ENCODE measurements around the gene IL12A.

IL12A gene

DNA sequence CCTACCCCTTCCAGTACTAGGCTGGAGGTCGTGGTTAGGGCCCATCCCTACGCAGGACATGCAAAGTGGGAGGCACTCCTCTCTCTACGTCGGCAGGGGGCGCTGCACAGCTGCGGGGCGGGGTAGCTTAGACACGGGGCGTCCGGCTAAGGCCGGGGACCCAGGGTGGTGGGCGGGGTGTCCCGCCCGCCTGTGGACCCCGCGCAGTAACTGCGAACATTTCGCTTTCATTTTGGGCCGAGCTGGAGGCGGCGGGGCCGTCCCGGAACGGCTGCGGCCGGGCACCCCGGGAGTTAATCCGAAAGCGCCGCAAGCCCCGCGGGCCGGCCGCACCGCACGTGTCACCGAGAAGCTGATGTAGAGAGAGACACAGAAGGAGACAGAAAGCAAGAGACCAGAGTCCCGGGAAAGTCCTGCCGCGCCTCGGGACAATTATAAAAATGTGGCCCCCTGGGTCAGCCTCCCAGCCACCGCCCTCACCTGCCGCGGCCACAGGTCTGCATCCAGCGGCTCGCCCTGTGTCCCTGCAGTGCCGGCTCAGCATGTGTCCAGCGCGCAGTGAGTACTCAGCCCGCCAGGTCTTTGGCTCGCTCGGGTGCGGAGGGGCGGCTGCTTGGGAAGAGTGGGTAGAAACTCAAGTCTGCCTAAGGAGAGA lies at the start of gene IL12A:
TSS of gene IL12A (plus strand) at position 219 of the 655 bp plus-strand sequence.
- peak; percentile 75 for DNase-seq (ENCODE audit: low spot score)

DNA sequence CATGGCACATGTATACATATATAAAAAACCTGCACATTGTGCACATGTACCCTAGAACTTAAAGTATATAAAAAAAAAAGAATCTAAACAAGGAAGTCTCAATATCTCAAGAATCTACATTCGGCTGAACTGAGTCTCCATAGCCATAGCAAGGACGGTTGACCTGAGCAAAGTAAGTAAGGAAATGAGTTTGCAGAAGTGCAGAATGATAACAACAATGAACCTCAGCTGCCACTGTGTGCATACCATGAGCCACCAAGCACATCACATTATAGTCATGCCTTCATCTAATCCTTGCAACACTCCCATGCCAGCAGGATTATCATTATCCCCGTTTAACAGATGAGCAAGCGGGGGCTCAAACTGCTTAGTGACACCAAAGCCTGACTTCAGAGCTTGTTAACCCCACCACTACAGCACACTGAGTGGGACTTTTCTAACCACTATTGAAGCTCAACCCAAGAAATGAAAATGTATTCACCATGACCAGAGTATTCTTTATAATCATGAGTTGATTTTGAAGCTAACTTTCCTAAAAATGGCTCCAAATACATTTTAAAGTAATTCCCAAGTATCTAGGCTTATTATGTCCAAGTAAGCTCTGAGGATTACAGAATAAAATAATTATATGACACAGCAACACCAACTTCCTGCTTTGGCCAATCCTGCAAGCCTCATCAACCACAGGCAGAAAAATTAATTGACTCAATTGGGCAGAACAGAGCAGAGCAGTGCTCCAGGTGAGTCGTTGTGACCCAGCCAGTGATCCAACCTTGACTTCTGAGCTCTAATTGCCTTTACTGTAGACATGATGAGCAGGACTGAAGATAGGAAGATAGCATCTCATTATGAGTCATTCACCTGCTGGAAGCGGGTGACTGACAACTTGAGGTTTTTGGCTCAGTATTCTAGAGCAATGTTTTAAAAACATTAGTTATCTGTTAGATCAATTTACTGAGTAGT lies 47.3 kb upstream of the IL12A start:
- DNase-seq (ENCODE audit: low spot score): no peak

DNA sequence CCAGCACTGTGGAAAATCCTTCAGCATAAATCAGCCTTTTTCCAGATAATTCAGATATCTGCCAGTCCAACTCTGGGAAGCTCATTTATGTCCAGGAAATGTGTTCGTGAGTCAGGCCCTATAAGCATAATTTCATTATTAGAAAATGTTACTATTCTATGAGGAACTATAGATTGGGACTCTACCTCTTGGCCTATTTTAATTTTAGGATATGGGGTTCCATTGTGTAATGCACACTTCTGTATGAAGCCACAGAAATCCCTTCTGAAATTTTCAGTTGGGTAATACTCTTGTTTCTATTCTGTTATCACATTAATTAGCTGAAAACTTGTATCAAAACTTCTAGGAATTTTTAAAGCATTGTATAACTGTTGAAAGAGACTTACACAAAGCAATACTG lies 43.9 kb upstream of the IL12A start:
- DNase-seq (ENCODE audit: low spot score): no peak

DNA sequence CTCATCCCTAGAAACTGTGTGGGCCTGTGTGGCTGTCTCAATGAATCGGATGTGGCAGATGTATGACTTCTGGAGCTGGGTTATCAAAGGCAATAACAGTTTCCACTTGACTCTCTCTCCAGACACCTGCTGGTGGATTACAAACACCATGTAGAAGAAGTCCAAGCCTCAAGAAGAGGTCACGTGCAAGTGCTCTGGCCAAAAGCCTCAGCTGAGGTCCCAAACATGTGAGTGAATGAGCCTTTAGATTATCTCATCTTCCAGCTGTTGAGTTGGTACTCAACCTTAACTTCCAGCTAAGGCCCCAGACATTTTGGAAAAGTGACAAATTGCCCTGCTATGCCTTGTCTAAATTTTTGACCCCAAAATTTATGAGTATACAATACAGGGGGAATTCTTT lies 42.7 kb upstream of the IL12A start:
- no peak for DNase-seq (ENCODE audit: low spot score)

DNA sequence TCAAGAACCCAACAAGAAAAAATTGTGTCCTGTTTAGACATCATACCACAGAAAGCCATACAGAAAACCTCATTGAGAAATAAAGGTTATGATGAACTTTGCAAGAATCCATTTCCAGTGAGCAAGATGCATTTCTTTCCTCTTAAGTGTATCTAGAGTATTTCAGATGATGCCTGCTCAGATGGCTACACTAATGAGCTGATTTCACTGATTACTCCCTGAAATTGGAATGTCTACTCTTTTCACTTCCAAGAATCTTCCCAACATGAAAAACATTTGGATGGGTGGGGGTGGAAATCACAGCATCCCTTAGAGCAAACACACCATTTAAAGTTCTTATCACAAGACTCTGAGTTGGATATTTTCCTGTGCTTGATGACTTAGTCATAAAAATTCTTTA lies 41.4 kb upstream of the IL12A start:
- no peak for DNase-seq (ENCODE audit: low spot score)

DNA sequence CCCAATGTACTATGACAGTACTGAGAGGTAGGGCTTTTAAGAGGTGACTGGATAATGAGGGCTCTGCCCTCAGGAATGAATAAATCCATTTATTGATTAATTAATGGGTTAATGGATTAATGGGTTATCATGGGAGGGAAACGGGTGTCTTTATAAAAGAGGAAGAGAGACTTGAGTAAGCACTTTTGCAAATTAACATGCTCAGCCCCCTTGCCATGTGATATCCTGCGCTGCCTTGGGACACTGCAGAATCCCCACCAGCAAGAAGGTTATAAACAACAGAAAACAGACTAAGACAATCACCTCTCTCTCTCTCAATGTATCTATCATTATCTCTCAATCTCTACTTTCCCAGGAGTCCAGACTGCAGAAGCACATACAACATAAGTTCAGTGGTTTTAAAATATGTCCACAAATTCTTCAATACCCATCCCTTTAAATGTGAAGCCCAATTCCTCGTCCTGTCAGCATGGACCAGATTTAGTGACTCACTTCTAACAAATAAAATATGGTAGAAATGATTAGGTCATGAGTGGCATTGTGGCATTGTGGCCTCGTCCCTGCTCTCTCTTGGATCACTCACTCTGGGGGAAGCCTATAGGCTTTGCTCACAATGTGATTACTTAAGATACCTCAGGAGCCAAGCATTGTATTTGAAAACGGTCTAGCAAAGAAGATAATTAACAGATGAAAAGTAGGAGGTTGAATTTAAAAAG lies 40.0 kb upstream of the IL12A start:
- DNase-seq (ENCODE audit: low spot score): no peak

DNA sequence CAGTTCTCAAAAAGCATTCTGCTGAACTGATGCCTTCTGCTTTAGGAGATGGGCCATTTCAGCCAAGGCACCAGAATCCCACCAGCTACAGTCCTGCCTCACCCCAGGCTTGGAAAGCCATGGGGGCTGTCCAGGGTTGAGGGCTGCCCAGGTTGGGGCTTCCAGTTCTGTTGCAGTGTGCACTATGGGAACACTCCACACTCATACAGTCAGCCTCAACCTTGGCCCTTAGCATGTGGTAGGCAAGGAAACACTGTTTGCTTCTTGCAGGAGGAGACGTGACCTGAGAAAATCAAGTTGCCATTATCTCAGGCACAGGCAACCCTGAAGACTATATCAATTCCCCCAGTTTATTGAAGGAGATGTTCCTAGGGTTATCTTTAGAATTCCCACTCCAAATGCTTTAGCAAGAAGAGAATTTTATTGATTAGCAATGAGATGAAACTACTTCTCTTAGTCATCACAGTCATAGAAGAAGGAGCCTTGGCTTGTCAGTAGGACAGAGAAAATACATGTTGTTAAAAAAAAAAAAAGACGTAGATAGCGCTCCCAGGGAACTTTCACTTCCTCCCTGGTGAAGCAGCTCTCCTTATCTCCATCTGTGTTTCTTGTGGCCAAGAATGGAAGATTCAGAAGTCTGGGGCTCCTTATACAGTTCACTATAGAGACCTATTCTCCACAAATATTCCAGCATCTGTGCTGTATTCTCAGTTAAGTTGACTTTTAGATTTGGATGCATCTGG lies 38.3 kb upstream of the IL12A start:
- DNase-seq (ENCODE audit: low spot score): no peak

DNA sequence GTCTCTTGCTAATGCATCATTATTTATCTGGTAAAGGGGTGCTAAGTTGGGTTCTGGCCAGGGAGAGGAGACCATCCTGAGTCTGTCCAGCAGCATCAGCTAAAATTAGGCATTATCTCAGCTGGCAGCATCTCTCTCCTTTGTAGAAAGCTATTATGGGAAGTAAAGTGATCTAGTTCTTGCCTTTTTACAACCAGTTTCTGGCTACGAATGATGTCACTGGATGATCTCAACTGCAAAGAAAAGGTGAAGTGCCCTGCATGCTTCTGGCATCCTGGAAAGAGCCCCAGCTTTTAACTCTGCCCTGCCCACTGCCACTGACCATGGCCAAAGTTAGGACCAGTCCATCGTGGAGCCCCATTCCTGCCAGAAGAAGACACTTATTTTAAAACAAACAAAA lies 37.1 kb upstream of the IL12A start:
- no peak for DNase-seq (ENCODE audit: low spot score)

DNA sequence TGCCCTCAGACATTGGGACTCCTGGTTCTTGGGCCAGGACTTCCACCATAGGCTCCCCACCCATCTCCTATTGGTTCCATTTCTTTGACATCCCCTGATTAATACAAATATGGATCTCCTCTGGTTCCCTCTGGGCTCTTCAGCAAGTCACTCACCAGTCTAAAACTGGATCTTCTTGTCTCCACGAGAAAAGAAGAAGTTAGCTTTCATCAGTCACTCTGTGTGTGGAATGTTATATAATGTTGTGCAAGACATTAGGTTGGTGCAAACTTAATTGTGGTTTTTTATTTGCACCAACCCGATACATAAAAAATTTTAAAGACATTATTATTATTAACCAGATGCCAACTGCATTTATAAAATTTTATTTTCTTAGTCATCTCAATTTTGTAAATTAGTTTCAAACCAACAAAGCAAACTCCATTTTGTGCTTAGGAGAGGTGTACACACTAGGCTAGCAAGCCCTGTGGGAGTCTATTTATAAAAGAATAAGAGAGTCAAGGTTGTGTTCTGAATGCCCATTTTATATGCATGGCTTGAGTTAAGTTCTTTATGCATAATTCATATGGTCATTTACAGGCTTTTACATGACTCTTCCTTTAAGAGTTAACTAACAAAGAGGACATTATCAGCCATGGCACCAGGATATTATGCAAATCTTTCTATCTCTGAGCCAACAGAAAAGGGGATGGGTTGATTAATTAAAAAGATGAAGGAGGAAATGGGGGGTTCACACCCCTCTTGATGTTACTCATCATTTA lies 35.1 kb upstream of the IL12A start:
- no peak for DNase-seq (ENCODE audit: low spot score)

DNA sequence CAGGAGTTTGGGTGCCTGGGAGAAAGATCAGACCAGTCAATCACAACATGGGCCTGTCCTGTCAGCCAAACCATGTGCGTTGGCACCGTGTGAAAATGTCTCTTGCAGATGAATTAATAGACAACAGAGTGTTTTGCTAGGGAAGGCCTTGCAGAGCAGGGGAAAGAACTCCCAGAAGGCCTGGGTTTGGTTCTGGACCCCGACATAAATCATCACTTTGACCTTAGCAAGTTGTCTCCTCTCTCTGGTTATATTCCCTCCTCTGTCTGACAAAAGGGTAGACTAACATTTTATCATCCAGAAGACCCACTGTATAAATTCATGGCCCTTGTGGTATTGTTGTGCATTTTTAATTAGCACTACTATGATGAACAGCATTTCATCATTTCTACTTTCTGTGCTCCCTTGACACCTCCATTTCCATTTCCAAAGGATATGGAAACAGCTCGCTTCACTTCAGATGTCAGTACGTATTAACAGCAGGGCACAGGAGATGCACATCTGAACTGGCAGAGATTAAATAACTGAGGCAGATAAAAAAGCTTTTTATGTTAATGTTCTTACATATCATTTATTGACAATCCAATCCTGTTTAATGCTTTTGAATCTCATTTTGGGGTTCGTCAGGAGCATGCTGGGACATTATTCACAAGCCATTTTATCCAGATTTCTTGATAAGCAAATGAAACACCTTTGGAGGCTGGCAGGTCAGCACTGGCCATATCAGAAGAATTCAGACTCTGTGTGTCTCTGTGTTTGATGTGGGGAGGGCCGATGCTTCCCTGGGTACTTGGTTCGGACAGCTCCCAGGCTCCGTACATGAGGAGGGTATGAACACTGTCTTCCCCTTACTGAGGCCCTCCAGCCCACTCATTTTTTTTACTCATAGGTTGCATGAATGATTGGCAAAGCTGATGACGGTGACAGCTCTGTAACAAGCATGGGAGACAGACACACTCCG lies 28.2 kb upstream of the IL12A start:
- DNase-seq (ENCODE audit: low spot score): no peak

DNA sequence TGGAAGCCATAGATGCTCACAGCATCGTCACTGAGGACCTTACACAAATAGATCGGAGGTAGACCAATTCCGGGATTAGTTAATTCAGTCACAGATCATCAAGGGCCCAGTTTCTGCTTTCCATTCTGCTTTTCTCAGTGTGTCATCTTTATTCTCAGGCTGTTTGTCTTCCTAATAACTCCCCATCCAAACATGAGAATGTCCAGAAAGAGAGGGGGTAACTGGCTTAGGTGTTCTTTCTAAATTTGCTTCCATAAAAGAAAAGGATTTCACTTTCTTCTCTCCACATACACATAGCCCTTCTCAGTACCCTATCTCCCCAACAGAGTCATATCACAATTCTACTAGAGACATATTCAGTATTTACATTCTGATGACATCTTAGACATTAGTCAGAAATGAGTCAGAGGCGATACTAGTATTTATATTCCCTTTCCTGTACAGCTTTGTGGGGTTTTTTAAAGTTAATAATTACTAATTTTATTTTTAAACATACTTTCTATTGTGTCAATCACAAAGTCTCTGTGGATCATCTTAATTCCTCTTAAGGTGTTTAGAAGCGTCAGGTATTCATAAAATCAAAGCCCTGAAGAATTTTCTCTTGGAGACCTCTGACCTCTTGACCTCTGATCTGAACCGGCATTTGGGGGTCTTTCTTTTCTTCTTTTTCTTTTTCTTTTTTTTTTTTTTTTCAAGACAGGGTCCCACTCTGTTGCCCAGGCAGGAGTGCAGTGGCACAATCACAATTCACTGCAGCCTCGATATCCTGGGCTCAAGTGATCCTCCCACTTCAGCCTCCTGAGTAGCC lies 24.3 kb upstream of the IL12A start:
- peak; percentile 77 for DNase-seq (ENCODE audit: low spot score)

DNA sequence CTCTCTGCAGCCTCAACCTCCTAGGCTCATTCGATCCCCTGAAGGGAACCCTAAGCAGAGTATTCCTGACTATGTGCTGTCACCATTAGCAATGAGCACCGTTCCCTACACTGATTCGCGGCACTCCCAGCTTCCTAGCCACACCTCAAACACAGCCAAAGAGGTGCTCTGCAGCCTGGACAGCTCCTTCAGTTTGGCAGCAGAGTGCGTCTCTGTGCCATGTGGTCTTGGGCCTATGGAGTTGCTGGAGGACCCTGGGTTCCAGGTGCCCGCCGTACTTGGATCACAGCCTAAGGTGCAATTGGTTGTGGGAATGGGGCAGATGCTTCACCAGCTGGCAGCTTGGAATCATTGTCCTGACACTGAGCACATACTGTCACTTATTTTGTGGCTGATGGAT lies 17.3 kb upstream of the IL12A start:
- DNase-seq (ENCODE audit: low spot score): no peak

DNA sequence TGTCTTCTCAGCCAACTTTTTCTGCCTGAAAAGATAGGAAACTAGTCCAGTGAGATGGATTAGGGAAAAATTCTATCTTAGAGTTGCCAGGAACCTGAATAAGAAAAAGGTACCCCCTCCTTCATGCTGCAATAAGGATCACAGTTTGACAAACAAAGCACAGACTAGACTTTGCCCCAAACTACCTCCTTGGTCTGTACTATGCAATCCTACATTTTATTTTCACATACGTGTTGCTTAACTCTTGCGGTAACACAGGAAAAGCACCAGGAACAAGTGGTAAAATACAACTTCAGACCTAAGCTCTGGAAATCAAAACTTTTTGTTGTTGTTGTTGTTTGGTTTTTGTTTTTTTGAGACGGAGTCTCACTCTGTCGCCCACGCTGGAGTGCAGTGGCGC lies 11.3 kb upstream of the IL12A start:
- no peak for DNase-seq (ENCODE audit: low spot score)

DNA sequence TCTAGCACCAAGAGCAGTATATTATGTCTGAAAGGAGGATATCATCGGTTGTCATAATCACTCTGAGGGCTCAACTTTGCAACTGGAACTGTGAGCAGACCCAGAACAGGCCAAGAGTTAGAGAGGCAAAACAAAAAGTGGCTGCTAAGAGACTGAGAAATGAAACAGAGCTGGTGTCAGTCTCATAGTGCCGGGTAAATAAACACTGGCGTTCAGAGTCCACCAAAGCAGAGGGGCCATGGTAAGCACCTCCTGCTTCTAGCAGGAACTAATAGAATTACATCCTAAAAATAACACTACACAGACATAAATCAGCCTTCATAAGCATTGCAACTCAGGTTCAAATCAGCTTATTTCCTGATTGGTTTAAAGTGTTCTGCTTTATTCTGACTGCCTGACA lies 10.3 kb upstream of the IL12A start:
- DNase-seq (ENCODE audit: low spot score): no peak

DNA sequence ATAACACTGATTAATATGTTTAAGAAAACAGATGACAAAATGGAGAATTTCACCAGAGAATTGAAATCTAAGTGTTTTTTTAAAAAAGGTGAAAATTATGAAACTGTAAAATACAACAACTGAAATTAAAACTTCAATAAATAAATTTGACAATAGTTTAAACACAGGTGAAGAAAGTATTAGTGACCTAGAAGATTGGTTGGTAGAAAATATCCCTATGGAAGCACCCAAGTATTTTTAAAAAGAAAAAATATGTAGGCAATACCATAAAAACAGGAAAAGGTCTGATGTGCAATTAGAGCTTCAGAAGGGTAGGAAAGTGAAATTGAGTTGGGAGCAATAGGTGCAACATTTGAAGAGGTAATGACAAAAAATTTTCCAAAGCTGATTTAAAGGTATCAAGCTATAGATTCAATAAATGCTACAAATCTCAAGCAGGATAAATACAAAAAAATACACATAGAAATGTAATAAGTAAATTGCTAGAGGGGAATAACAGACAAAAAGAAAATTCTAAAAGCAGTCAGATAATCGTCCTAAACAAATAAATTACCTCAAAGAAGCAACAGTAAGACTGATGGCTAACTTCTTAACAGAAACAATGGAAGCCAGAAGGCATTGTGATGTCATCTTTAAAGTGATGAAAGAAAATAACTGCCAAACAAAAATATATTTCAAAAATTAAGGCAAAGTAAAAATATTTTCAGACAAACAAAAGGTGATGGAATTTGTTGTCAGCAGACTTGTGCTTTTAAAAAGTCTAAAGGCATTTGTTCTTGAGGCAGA lies 9.5 kb upstream of the IL12A start:
- DNase-seq (ENCODE audit: low spot score): no peak

DNA sequence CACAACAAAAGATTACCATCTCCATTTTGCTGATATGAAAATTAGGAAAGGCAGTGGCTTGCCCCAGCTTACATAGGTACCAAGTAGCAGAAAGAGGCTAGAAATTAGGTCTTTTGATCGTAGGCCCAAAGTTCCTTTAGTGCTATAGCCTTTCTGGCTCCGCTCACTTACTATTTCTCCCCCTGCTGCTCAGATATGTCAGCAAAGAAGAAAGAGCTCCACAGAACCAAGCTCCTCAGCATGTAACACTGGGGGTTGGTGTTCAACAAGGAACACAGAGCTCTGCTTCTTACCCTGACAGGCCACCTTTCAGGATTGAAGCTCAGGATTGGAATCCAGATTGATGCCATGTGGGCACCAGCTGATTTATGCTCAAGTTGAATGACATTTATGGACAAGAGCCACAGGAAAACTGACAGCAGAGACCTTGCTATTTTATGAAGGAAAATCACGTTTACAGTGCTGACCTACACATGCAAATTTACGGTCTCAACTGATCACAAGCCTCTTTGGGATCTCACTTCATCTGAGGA lies 6.1 kb upstream of the IL12A start:
- DNase-seq (ENCODE audit: low spot score): no peak

DNA sequence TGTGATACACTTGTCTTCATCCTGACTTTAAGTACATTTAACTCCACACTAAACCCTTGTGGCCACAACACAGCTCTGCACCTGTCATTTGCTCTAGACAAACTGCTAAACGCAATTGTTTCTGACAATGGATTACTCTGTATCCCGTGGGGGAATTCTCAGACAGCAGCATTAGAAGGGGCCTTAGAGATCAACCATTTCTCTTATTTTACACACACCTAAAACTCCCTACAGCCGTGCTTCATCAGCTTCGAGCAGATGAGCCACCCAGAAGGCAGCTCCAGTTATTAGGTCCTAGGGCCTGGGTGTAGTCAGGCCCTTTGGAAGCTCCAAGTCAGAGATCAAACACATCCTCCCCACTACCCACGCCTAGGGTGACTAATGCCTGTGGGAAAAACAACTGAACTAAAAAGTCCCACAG lies 1.3 kb upstream of the IL12A start:
- DNase-seq (ENCODE audit: low spot score): peak; percentile 53

All from RKO (cell line).